Activated T-cell treated with anti-CD3 and anti-CD28 coated beads, Interleukin-2, amount 50 U/mL, for 4 hours (primary cell): ENCODE results near the gene VPS54. TPM values are rescaled to one million over a fixed set of nuclear protein-coding genes. Genes with fewer than 3 reads are reported as not detected.
"Not testable (repeated sequence)": the region's sequence is repeated elsewhere in the genome, so short reads cannot be mapped to it uniquely, and the experiment has no call there.

Source experiments
- ATAC-seq, 2 donors: fragments of 200-7000 bp; cut with Tn5 transposase; one replicate each; pipeline ENCODE4 v1.10.0; 2021
- DNase-seq: peaks from one replicate; pipeline ENCODE4 v3.0.0-alpha.2; 2020
- H3K27me3 Mint-ChIP-seq: one replicate; pipeline ENCODE4 v1.8.0; 2021; ENCODE audit warnings: low read depth, mixed read lengths
- H3K36me3 Mint-ChIP-seq: one replicate; pipeline ENCODE4 v1.8.0; 2022; ENCODE audit warnings: mixed read lengths; ENCODE audit not compliant: insufficient read depth
- H3K4me1 Mint-ChIP-seq: one replicate; pipeline ENCODE4 v1.8.0; 2021; ENCODE audit warnings: low read depth, mixed read lengths
- H3K4me3 Mint-ChIP-seq: one replicate; pipeline ENCODE4 v1.8.0; 2021; ENCODE audit warnings: mild to moderate bottlenecking, moderate library complexity, mixed read lengths
- H3K9me3 Mint-ChIP-seq: one replicate; pipeline ENCODE4 v1.8.0; 2021; ENCODE audit warnings: mixed read lengths
- total RNA-seq, 3 donors: library from RNA; stranded (reverse); gene quantifications; one replicate each; pipeline ENCODE4 v1.2.1, GENCODE V29; 2021

Gene VPS54
- total RNA-seq, 3 donors from 2014 or later, result 9.7 to 10.7 (median 10.2) TPM

- DNase-seq, result no peak
- H3K36me3 Mint-ChIP-seq, result peaks cover 15% of the 10 kb centered on the region
- ATAC-seq, result no peak
- no peaks in the 10 kb centered on the region for H3K9me3 Mint-ChIP-seq
- H3K4me1 Mint-ChIP-seq, result peaks cover 44% of the 10 kb centered on the region
- H3K4me3 Mint-ChIP-seq, result no peak overlapping the region
- H3K27me3 Mint-ChIP-seq, result no peaks in the 10 kb centered on the region
Observed at GRCh38 chr2:64013053-64013452, 6.2 kb downstream of the VPS54 start.

- peaks cover 20% of the 10 kb centered on the region for H3K36me3 Mint-ChIP-seq
- DNase-seq (no peak), ATAC-seq (no peak)
- no peak overlapping the region for H3K4me3 Mint-ChIP-seq
- H3K27me3 Mint-ChIP-seq, result no peaks in the 10 kb centered on the region
- no peaks in the 10 kb centered on the region for H3K9me3 Mint-ChIP-seq
- H3K4me1 Mint-ChIP-seq, result peaks cover 45% of the 10 kb centered on the region
Observed at GRCh38 chr2:64012115-64012514, 7.1 kb downstream of the VPS54 start.

GRCh38 chr2:64008434-64009009 lies 10.7 kb downstream of the VPS54 start:
- peaks cover 38% of the 10 kb centered on the region for H3K4me1 Mint-ChIP-seq
- H3K4me3 Mint-ChIP-seq, result no peak overlapping the region
- no peaks in the 10 kb centered on the region for H3K9me3 Mint-ChIP-seq
- ATAC-seq, result no peak
- peaks cover 23% of the 10 kb centered on the region for H3K36me3 Mint-ChIP-seq
- no peak for DNase-seq
- H3K27me3 Mint-ChIP-seq, result no peaks in the 10 kb centered on the region

- peaks cover 24% of the 10 kb centered on the region for H3K36me3 Mint-ChIP-seq
- no peaks in the 10 kb centered on the region for H3K27me3 Mint-ChIP-seq
- peaks cover 39% of the 10 kb centered on the region for H3K4me1 Mint-ChIP-seq
- no peak overlapping the region for H3K4me3 Mint-ChIP-seq
- no peak for DNase-seq
- ATAC-seq, result no peak
- H3K9me3 Mint-ChIP-seq, result no peaks in the 10 kb centered on the region
Observed at GRCh38 chr2:64007924-64008323, 11.3 kb downstream of the VPS54 start.

- H3K36me3 Mint-ChIP-seq, result peaks cover 23% of the 10 kb centered on the region
- no peaks in the 10 kb centered on the region for H3K27me3 Mint-ChIP-seq
- no peak for DNase-seq
- no peaks in the 10 kb centered on the region for H3K9me3 Mint-ChIP-seq
- no peak for ATAC-seq
- H3K4me3 Mint-ChIP-seq, result no peak overlapping the region
- peaks cover 32% of the 10 kb centered on the region for H3K4me1 Mint-ChIP-seq
Observed at GRCh38 chr2:64005707-64006356, 13.4 kb downstream of the VPS54 start.

- H3K4me1 Mint-ChIP-seq, result peaks cover 23% of the 10 kb centered on the region
- no peak for DNase-seq
- peaks cover 21% of the 10 kb centered on the region for H3K36me3 Mint-ChIP-seq
- peaks cover 3% of the 10 kb centered on the region for H3K9me3 Mint-ChIP-seq
- no peaks in the 10 kb centered on the region for H3K27me3 Mint-ChIP-seq
- no peak overlapping the region for H3K4me3 Mint-ChIP-seq
- ATAC-seq, result peak in 1 of 2 donors; percentile 40
Observed at GRCh38 chr2:64003239-64003638, 16.0 kb downstream of the VPS54 start.

- Mint-ChIP-seq H3K4me1 (peaks cover 12% of the 10 kb centered on the region), H3K4me3 (no peak overlapping the region), H3K27me3 (no peaks in the 10 kb centered on the region), H3K36me3 (peaks cover 19% of the 10 kb centered on the region), H3K9me3 (peaks cover 17% of the 10 kb centered on the region)
- no peak for DNase-seq
- ATAC-seq, result peak in 1 of 2 donors; percentile 21
Observed at GRCh38 chr2:64001382-64002101, 17.7 kb downstream of the VPS54 start.

GRCh38 chr2:64000630-64001381 lies 18.4 kb downstream of the VPS54 start:
- DNase-seq, result no peak
- ATAC-seq, result no peak
- Mint-ChIP-seq H3K36me3 (peaks cover 17% of the 10 kb centered on the region), H3K27me3 (no peaks in the 10 kb centered on the region), H3K4me3 (no peak overlapping the region), H3K9me3 (peaks cover 17% of the 10 kb centered on the region), H3K4me1 (peaks cover 12% of the 10 kb centered on the region)

- peaks cover 19% of the 10 kb centered on the region for H3K36me3 Mint-ChIP-seq
Observed at GRCh38 chr2:63999049-63999448, 20.2 kb downstream of the VPS54 start.

GRCh38 chr2:63996582-63997198 lies 22.5 kb downstream of the VPS54 start:
- Mint-ChIP-seq H3K36me3 (peaks cover 15% of the 10 kb centered on the region), H3K4me1 (peaks cover 21% of the 10 kb centered on the region), H3K9me3 (peaks cover 17% of the 10 kb centered on the region)
- not testable (repeated sequence) for H3K27me3 Mint-ChIP-seq, DNase-seq, H3K4me3 Mint-ChIP-seq, ATAC-seq

More at GRCh38 chr2:63999049-63999448, 20.2 kb downstream of the VPS54 start:
- DNase-seq (no peak), ATAC-seq (no peak)
- Mint-ChIP-seq H3K4me1 (peaks cover 22% of the 10 kb centered on the region), H3K4me3 (no peak overlapping the region), H3K27me3 (no peaks in the 10 kb centered on the region), H3K9me3 (peaks cover 17% of the 10 kb centered on the region)

- not testable (repeated sequence) for H3K4me3 Mint-ChIP-seq, H3K27me3 Mint-ChIP-seq, ATAC-seq, DNase-seq
- Mint-ChIP-seq H3K36me3 (peaks cover 26% of the 10 kb centered on the region), H3K4me1 (peaks cover 20% of the 10 kb centered on the region), H3K9me3 (peaks cover 26% of the 10 kb centered on the region)
Observed at GRCh38 chr2:63994329-63995070, 24.7 kb downstream of the VPS54 start.

GRCh38 chr2:63993871-63994270 lies 25.4 kb downstream of the VPS54 start:
- no peak for DNase-seq
- Mint-ChIP-seq H3K27me3 (no peaks in the 10 kb centered on the region), H3K36me3 (peaks cover 30% of the 10 kb centered on the region), H3K4me3 (no peak overlapping the region), H3K9me3 (peaks cover 31% of the 10 kb centered on the region), H3K4me1 (peaks cover 20% of the 10 kb centered on the region)
- no peak for ATAC-seq

GRCh38 chr2:63993130-63993584 lies 26.1 kb downstream of the VPS54 start:
- Mint-ChIP-seq H3K4me1 (peaks cover 20% of the 10 kb centered on the region), H3K36me3 (peaks cover 27% of the 10 kb centered on the region), H3K9me3 (peaks cover 27% of the 10 kb centered on the region)
- DNase-seq, ATAC-seq, H3K4me3 Mint-ChIP-seq, H3K27me3 Mint-ChIP-seq: not testable (repeated sequence)
